Activated CD4-positive, alpha-beta T cell treated with anti-CD3 and anti-CD28 coated beads, Interleukin-2, amount 10 ng/mL, durations not matched to agents 24 days and 14 days (primary cell): ENCODE results near the gene BBIP1. TPM values are rescaled to one million over a fixed set of nuclear protein-coding genes. Genes with fewer than 3 reads are reported as not detected.

Experiments used
- DNase-seq: peaks from one replicate; pipeline ENCODE4 v3.0.0; 2022
- H3K27ac Mint-ChIP-seq: one replicate; pipeline ENCODE4 v1.8.0; 2022; ENCODE audit warnings: mild to moderate bottlenecking, mixed read lengths
- H3K27me3 Mint-ChIP-seq: one replicate; pipeline ENCODE4 v1.8.0; 2022; ENCODE audit warnings: mixed read lengths
- H3K36me3 Mint-ChIP-seq: one replicate; pipeline ENCODE4 v1.8.0; 2022; ENCODE audit warnings: low read depth, mild to moderate bottlenecking, mixed read lengths
- H3K4me1 Mint-ChIP-seq: one replicate; pipeline ENCODE4 v1.8.0; 2021; ENCODE audit warnings: mixed read lengths
- H3K4me3 Mint-ChIP-seq: one replicate; pipeline ENCODE4 v1.8.0; 2022; ENCODE audit warnings: mild to moderate bottlenecking, moderate library complexity, mixed read lengths
- H3K9me3 Mint-ChIP-seq: one replicate; pipeline ENCODE4 v1.8.0; 2021; ENCODE audit warnings: mixed read lengths
- intact Hi-C: fragments of 100-400 bp; cut with micrococcal nuclease; formaldehyde crosslinking; loops from one replicate; pipeline ENCODE4 v1.15.1; 2023
- total RNA-seq: library from RNA; stranded (reverse); gene quantifications from 2 replicates; pipeline ENCODE4 v1.2.3, GENCODE V29; 2022

BBIP1 gene
- total RNA-seq, 1 donor from 2014 or later: 31.1 TPM

- Mint-ChIP-seq H3K4me1 (peaks cover 68% of the 10 kb centered on the region), H3K4me3 (peak overlapping the region; percentile 39), H3K27ac (peak overlapping the region; percentile 91), H3K9me3 (peaks cover 8% of the 10 kb centered on the region), H3K27me3 (no peaks in the 10 kb centered on the region), H3K36me3 (peaks cover 13% of the 10 kb centered on the region)
- peak; percentile 57 for DNase-seq
- intact Hi-C loops: loop anchor here (1.0 to 10.0 kb wide), 4 partner anchors 8 to 785 kb away; no protein-coding TSS in a partner anchor
Measured at GRCh38 chr10:110859973-110860376, 59.0 kb downstream of the BBIP1 start.

GRCh38 chr10:110859206-110859972, 59.6 kb downstream of the BBIP1 start:
- peaks cover 64% of the 10 kb centered on the region for H3K4me1 Mint-ChIP-seq
- no peaks in the 10 kb centered on the region for H3K27me3 Mint-ChIP-seq
- H3K36me3 Mint-ChIP-seq: peaks cover 10% of the 10 kb centered on the region
- intact Hi-C loops: no loop called here
- peak overlapping the region; percentile 91 for H3K27ac Mint-ChIP-seq
- H3K4me3 Mint-ChIP-seq: peak overlapping the region; percentile 39
- H3K9me3 Mint-ChIP-seq: peaks cover 8% of the 10 kb centered on the region
- DNase-seq: peak; percentile 57

GRCh38 chr10:110858297-110858934, 60.6 kb downstream of the BBIP1 start:
- intact Hi-C loops: no loop called here
- Mint-ChIP-seq H3K4me1 (peaks cover 64% of the 10 kb centered on the region), H3K27ac (peak overlapping the region; percentile 87), H3K9me3 (peaks cover 4% of the 10 kb centered on the region), H3K27me3 (no peaks in the 10 kb centered on the region), H3K36me3 (peaks cover 10% of the 10 kb centered on the region), H3K4me3 (peak overlapping the region; percentile 47)
- DNase-seq: peak; percentile 71

- DNase-seq: peak; percentile 69
- no peaks in the 10 kb centered on the region for H3K9me3 Mint-ChIP-seq
- peak overlapping the region; percentile 87 for H3K27ac Mint-ChIP-seq
- intact Hi-C loops: loop anchor here (1.0 to 2.0 kb wide), 2 partner anchors 14 to 15 kb away; partner anchors contain the start of gene PDCD4
- peaks cover 10% of the 10 kb centered on the region for H3K36me3 Mint-ChIP-seq
- peaks cover 66% of the 10 kb centered on the region for H3K4me1 Mint-ChIP-seq
- peak overlapping the region; percentile 44 for H3K4me3 Mint-ChIP-seq
- no peaks in the 10 kb centered on the region for H3K27me3 Mint-ChIP-seq
Measured at GRCh38 chr10:110857265-110858171, 61.5 kb downstream of the BBIP1 start.

GRCh38 chr10:110853921-110854605, 64.9 kb downstream of the BBIP1 start:
- no peak for DNase-seq
- H3K4me1 Mint-ChIP-seq: peaks cover 57% of the 10 kb centered on the region
- H3K27ac Mint-ChIP-seq: no peak overlapping the region
- intact Hi-C loops: no loop called here
- peaks cover 6% of the 10 kb centered on the region for H3K36me3 Mint-ChIP-seq
- H3K9me3 Mint-ChIP-seq: no peaks in the 10 kb centered on the region
- H3K27me3 Mint-ChIP-seq: no peaks in the 10 kb centered on the region
- no peak overlapping the region for H3K4me3 Mint-ChIP-seq

GRCh38 chr10:110852947-110853346, 66.0 kb downstream of the BBIP1 start:
- H3K36me3 Mint-ChIP-seq: peaks cover 2% of the 10 kb centered on the region
- intact Hi-C loops: loop anchor here (1.0 kb wide), 1 partner anchor 7 kb away; no protein-coding TSS in a partner anchor
- peaks cover 52% of the 10 kb centered on the region for H3K4me1 Mint-ChIP-seq
- DNase-seq: no peak
- no peaks in the 10 kb centered on the region for H3K27me3 Mint-ChIP-seq
- H3K4me3 Mint-ChIP-seq: peak overlapping the region; percentile 43
- no peaks in the 10 kb centered on the region for H3K9me3 Mint-ChIP-seq
- H3K27ac Mint-ChIP-seq: no peak overlapping the region

GRCh38 chr10:110852255-110852896, 66.6 kb downstream of the BBIP1 start:
- peaks cover 48% of the 10 kb centered on the region for H3K4me1 Mint-ChIP-seq
- H3K27me3 Mint-ChIP-seq: no peaks in the 10 kb centered on the region
- peaks cover 2% of the 10 kb centered on the region for H3K36me3 Mint-ChIP-seq
- intact Hi-C loops: loop anchor here (1.0 kb wide), 1 partner anchor 8 kb away; no protein-coding TSS in a partner anchor
- no peaks in the 10 kb centered on the region for H3K9me3 Mint-ChIP-seq
- DNase-seq: peak; percentile 69
- peak overlapping the region; percentile 66 for H3K27ac Mint-ChIP-seq
- H3K4me3 Mint-ChIP-seq: peak overlapping the region; percentile 43

GRCh38 chr10:110851020-110851612, 67.9 kb downstream of the BBIP1 start:
- peak; percentile 77 for DNase-seq
- Mint-ChIP-seq H3K27me3 (no peaks in the 10 kb centered on the region), H3K9me3 (no peaks in the 10 kb centered on the region), H3K4me3 (peak overlapping the region; percentile 50), H3K36me3 (peaks cover 2% of the 10 kb centered on the region), H3K27ac (peak overlapping the region; percentile 39), H3K4me1 (peaks cover 47% of the 10 kb centered on the region)
- intact Hi-C loops: no loop called here

GRCh38 chr10:110850099-110850498, 68.9 kb downstream of the BBIP1 start:
- no peak for DNase-seq
- intact Hi-C loops: no loop called here
- H3K9me3 Mint-ChIP-seq: no peaks in the 10 kb centered on the region
- H3K4me3 Mint-ChIP-seq: no peak overlapping the region
- H3K27me3 Mint-ChIP-seq: no peaks in the 10 kb centered on the region
- H3K27ac Mint-ChIP-seq: no peak overlapping the region
- peaks cover 2% of the 10 kb centered on the region for H3K36me3 Mint-ChIP-seq
- H3K4me1 Mint-ChIP-seq: peaks cover 48% of the 10 kb centered on the region

Other genes starting within 250 kb of the BBIP1 start
- 45.2 and 53.6 TPM in 2 replicates for gene PDCD4, start 47.3 kb downstream of the BBIP1 start, total RNA-seq
- gene SHOC2, start 424 bp upstream of the BBIP1 start, total RNA-seq: 38.3 and 41.8 TPM in 2 replicates
- 0.05 TPM in 1 of 2 replicates, not detected in the other for gene ADRA2A, start 157.8 kb upstream of the BBIP1 start, total RNA-seq